ENCODE results near the gene PRKCH. TPM values are rescaled to one million over a fixed set of nuclear protein-coding genes. Genes with fewer than 3 reads are reported as not detected.
A peak's percentile ranks its signal among the peaks of the same experiment; 100 is the strongest.

Gene PRKCH
- total and polyA plus RNA-seq, 10 of the 15 experiments (the other 5 are each of a cell fraction or from before 2014, with no cell fraction given): 10.7 to 140 (median 33.2) TPM

DNA sequence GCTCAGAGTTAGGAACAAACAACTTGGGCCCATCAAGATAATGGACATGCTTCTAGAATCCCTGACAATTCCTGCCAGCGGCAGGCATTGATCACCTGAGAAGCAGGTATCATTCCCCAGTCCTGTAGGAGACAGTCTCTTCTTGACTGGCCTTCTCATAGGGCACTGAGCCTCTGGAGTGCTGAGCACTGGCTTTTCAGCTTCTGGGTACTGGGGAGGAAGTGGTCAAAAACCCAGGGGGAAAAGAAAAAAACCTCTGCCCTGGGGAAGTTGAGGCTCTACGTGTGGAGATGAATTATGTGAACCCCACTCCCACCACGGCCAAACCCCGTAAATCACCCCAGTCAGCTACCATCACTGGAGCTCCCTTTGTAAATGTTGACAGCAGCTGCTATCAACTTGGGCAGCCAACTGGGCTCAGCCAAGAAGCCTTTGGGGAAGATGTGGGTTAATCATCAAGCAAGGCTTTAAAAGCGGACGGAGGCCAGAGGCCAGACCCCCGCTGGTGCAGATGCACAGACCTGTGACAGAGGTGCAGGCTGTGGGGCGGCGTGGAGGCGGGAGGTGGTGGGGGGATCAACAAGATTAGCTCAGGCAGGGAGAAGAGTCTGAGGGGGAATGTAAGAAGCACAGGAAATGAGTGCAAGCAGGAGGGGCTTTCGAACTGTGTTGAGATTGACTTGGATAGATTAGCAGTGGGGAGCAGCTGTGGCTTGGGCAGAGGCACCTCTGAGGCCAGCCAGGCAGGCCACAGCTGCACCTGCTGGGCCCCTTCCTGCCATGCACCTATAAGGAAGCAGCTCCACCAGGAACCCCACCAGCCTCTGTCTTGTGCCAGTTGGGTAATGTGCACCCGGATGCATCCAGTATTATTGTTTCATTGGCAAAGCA, 268.6 kb downstream of the PRKCH start:
- no peak overlapping the region for H3K4me3 ChIP-seq
- RAD21 ChIA-PET (ENCODE audit: unreplicated experiment): interaction anchor here (0.7 to 1.1 kb wide), 3 partner anchors 17 to 81 kb away, joined by 3 read pairs; no protein-coding TSS in a partner anchor
- ATAC-seq: peak; percentile 27
- H3K79me2 ChIP-seq (ENCODE audit: control insufficient read depth, insufficient read depth, low read length): no peaks in the 10 kb centered on the region
- SMC1A ChIA-PET (ENCODE audit: uncharacterized antibody, unreplicated experiment): interaction anchor here (0.6 to 3.3 kb wide), 13 partner anchors 9 to 66 kb away, joined by 3 to 16 read pairs (median 5); no protein-coding TSS in a partner anchor
- no peak for FAIRE-seq
- H3K27me3 ChIP-seq (replicated peaks in 1 of 2; ENCODE audit: control insufficient read depth in 2 of 2, insufficient read depth in 2 of 2, low read length in 1 of 2): no peaks in the 10 kb centered on the region
- WGBS (ENCODE audit: insufficient coverage, insufficient replicate concordance, low lambda C conversion rate, missing lambda C conversion rate): 66% methylated on average over 12 of the region's 12 CpGs
- intact Hi-C loops (cut with micrococcal nuclease; ENCODE audit: unreplicated experiment) (no loop called here), in situ Hi-C loops (cut with MboI) (no loop called here)
- no peak for DNase-seq (ENCODE audit: low read depth, low spot score)
- H3K9ac ChIP-seq (ENCODE audit: control insufficient read depth, insufficient read depth, low read length): no peak overlapping the region
- CTCF ChIA-PET: interaction anchor here (1.1 to 1.7 kb wide), 3 partner anchors 9 to 57 kb away, joined by 3 to 5 read pairs (median 3); no protein-coding TSS in a partner anchor
- H2AFZ ChIP-seq (ENCODE audit: control insufficient read depth, low read depth, low read length): no peak overlapping the region
- no peaks in the 10 kb centered on the region for H3K36me3 ChIP-seq (ENCODE audit: control insufficient read depth in 2 of 2, insufficient read depth in 2 of 2, low read length in 1 of 2)
- peaks cover 9% of the 10 kb centered on the region for H3K4me1 ChIP-seq (ENCODE audit: control insufficient read depth, insufficient read depth, low read length)
- H3K27ac ChIP-seq (ENCODE audit: control insufficient read depth, insufficient read depth): no peak overlapping the region
- H3K9me3 ChIP-seq (replicated peaks; ENCODE audit: control insufficient read depth, insufficient read depth, low read length): no peaks in the 10 kb centered on the region; the same call in 2 of the 3 replicates
- no peak overlapping the region for H3K4me2 ChIP-seq (ENCODE audit: control insufficient read depth, insufficient read depth)
- H4K20me1 ChIP-seq (ENCODE audit: control insufficient read depth, insufficient read depth): no peaks in the 10 kb centered on the region
- BruUV-seq (replicated peaks): no TSS peak
- POLR2A ChIA-PET: interaction anchor here (0.6 to 1.0 kb wide), 4 partner anchors 9 to 105 kb away, joined by 3 to 5 read pairs (median 3); no protein-coding TSS in a partner anchor
- TF ChIP-seq ZNF24 (IDR thresholded peaks at IDR 0.05): no peak
- TF ChIP-seq MAX (IDR thresholded peaks at IDR 0.05; ENCODE audit: low read depth, low read length): no peak
- no peak for TF ChIP-seq ZNF207 (IDR thresholded peaks at IDR 0.05; ENCODE audit: borderline replicate concordance)
- no peak for TF ChIP-seq RAD21 (IDR thresholded peaks at IDR 0.05; ENCODE audit: insufficient read depth, low read depth, low read length)
- TF ChIP-seq, protein P1, sequence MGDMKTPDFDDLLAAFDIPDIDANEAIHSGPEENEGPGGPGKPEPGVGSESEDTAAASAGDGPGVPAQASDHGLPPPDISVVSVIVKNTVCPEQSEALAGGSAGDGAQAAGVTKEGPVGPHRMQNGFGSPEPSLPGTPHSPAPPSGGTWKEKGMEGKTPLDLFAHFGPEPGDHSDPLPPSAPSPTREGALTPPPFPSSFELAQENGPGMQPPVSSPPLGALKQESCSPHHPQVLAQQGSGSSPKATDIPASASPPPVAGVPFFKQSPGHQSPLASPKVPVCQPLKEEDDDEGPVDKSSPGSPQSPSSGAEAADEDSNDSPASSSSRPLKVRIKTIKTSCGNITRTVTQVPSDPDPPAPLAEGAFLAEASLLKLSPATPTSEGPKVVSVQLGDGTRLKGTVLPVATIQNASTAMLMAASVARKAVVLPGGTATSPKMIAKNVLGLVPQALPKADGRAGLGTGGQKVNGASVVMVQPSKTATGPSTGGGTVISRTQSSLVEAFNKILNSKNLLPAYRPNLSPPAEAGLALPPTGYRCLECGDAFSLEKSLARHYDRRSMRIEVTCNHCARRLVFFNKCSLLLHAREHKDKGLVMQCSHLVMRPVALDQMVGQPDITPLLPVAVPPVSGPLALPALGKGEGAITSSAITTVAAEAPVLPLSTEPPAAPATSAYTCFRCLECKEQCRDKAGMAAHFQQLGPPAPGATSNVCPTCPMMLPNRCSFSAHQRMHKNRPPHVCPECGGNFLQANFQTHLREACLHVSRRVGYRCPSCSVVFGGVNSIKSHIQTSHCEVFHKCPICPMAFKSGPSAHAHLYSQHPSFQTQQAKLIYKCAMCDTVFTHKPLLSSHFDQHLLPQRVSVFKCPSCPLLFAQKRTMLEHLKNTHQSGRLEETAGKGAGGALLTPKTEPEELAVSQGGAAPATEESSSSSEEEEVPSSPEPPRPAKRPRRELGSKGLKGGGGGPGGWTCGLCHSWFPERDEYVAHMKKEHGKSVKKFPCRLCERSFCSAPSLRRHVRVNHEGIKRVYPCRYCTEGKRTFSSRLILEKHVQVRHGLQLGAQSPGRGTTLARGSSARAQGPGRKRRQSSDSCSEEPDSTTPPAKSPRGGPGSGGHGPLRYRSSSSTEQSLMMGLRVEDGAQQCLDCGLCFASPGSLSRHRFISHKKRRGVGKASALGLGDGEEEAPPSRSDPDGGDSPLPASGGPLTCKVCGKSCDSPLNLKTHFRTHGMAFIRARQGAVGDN (IDR thresholded peaks at IDR 0.05): no peak
- no peak for TF ChIP-seq MYB (IDR thresholded peaks at IDR 0.05; ENCODE audit: borderline replicate concordance, low read depth, low read length)
- TF ChIP-seq, protein P2, sequence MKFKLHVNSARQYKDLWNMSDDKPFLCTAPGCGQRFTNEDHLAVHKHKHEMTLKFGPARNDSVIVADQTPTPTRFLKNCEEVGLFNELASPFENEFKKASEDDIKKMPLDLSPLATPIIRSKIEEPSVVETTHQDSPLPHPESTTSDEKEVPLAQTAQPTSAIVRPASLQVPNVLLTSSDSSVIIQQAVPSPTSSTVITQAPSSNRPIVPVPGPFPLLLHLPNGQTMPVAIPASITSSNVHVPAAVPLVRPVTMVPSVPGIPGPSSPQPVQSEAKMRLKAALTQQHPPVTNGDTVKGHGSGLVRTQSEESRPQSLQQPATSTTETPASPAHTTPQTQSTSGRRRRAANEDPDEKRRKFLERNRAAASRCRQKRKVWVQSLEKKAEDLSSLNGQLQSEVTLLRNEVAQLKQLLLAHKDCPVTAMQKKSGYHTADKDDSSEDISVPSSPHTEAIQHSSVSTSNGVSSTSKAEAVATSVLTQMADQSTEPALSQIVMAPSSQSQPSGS (IDR thresholded peaks at IDR 0.05; ENCODE audit: low read length): no peak
- TF ChIP-seq NRF1 (conservative IDR thresholded peaks at IDR 0.05; ENCODE audit: low read depth, low read length): no peak
- no peak for TF ChIP-seq SIX5 (IDR thresholded peaks at IDR 0.05; ENCODE audit: low read depth, low read length, severe bottlenecking)
- TF ChIP-seq CUX1 (IDR thresholded peaks at IDR 0.05; ENCODE audit: insufficient replicate concordance, low read depth, low read length): no peak
- TF ChIP-seq RB1 (IDR thresholded peaks at IDR 0.05; ENCODE audit: borderline replicate concordance): no peak

Data from GM12878 (cell line).